GM21390 (cell line): Measurements from ENCODE around the gene SEH1L.
"Not testable (repeated sequence)": the region's sequence is repeated elsewhere in the genome, so short reads cannot be mapped to it uniquely, and the experiment has no call there.

Experiments used
- ATAC-seq: cut with Tn5 transposase; IDR thresholded peaks from one replicate; pipeline ENCODE4 v1.9.1; 2021; ENCODE audit not compliant: unreplicated experiment

Gene SEH1L

DNA sequence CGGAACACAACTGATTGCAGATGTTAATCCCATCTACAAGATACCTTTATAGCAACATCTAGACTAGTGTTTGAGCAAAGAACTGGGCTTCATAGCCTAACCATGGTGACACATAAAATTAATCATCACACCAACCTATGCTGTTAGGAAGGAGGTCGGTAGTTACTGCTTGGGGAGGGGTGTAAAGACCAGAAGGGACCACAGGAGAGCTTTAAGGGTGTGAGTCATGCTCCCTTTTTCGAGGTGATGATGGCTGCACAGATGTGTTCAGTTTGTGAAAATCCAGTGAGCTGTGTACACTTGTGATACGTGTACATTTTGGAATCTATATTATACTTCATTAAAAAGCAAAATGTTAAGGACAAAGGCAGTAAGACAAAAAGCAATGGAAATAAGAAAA, 4.6 kb upstream of the SEH1L start:
- no peak for ATAC-seq

DNA sequence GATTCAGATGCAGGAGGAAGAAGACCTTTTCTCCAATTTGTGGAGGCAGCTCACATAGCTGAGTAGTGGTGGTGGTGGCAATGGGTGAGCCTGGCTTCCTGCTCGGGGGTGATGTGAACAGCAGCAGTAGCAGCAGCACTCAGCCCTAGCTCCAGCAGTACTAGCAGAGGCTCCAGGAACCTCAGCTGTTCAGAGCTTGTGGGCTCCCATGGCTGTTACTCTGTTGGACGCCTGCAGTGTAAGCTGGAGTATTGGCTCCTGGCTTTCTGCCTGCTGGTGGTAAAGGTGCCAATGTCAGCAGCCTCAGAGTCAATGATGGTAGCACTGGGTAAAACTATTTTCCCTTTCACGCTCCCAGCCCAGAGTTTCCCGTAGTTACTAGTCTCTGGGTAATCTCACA, 3.1 kb upstream of the SEH1L start:
- ATAC-seq = no peak

DNA sequence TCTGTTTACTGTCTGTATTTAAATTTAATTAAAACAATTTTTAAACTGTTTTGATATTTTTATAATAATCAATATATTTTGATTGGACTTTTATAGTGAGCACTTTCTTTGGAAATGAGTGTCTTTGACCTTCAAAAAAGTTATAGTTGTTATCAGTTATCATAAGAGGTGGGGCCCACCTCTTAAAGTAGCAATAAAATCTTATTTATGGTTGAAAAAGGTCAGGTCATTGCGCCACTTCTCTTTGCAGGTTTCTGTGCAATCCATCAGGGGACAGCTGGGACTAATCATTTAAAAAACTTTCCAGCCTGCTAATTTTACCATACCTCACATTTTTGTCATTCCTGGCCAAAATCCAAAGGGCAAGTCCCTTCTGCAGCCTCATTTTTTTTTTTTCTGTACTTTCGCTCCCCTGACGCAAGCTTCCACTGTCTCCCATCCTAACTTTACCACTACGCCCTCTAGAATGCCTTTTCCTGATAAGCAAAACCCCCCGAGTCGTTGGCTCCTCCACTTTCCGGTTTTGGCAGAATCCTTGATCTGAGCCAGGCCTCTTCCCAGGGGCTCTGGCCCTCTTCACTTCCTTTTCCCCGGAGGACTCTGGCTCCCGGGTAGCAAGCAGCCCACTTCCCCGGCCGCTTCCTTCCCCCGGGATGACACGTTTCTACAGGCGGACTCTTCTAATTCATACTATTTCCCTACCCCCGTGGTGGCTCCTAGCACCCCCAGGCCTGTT, 1.1 kb upstream of the SEH1L start:
- ATAC-seq = no peak

DNA sequence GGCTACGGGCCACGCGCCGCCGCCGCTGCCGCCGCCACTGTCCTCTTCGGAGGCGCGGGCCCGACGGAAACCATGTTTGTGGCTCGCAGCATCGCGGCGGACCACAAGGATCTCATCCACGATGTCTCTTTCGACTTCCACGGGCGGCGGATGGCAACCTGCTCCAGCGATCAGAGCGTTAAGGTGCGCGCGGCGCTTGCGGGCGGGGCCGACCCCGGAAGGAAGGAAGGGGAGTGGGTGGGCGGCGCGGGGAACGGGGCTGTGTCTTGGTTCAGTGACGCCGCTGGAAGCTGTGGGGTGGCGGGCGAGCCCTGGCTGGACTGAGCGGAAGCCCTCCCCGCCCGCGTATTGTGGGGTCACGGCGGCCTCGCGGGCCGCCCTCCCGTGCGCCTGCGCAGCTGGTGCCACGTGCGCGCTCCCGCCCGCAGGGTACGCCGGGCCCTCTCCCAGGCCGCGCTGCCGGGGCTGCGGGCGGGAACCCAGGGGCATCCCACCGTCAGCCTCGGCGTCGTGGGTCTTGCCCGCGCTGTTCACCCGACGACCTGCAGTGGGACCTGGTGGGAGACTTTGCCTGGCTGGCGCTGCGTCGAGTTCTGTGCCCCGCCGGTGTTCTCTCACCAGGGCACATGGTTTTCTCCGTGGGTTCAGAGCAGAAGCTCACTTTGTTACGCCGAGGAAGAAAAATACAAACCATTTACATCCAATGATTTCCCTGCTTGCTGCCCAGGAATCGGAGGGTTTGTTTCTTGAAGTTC, 416 bp downstream of the SEH1L start:
- ATAC-seq = peak; percentile 72

DNA sequence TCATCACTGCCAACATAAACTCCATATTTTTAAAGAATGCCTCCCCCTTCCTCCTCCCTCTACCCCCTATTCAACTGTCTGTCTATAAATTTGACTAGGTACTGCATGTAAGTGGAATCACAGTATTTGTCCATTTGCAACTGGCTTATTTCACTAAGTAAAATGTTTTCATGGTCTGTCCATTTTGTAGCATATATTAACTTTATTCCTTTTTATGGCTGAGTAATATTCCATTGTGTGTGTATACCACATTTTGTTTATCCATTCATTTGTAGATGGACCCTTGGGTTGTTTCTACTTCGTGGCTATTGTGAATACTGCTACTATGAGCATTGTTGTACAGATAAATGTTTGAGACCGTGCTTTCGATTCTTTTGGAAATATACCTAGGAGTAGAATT, 10.7 kb downstream of the SEH1L start:
- ATAC-seq = no peak

DNA sequence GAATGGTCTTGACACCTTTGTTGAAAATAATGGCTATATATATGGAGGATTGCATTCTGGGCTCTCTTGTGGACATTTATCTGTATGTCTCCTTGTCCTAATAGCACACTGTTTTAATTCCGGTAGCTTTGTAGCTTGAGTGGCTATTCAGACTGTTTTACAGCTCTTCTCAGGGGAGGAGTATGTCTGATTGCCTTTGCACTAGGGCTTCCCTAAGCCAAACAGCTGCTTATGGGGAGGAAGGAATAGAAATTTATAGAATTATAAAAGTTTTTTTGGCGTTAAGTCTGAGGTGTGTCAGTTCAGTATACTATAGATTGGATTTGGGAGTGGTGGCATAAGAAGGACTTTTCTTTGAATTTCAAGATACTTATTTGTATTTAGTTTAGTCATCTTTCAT, 12.6 kb downstream of the SEH1L start:
- ATAC-seq = no peak

DNA sequence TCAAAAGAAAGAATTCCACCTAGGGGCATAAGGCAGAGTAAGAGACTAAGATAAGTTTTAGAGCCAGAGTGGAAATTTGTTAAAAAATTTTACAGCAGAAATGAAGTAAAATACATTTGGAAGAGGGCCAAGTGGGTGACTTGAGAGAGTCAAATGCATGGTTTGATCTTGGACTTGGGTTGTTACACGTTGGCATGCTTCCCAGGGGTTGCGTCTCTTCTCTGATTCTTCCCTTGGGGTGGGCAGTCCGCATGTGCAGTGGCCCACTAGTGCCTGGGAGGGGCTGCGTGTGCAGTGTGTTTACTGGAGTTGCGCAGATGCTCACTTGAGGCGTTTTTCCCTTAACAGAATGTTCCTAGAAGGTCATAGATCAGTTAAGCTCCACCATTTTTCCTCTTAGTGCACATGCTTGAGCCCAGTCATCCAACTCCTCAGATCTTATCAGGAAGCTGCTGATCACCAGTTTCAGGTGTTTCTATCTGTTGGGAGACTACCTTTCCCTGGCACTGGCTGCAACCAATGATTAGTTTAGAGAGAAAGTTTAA, 13.1 kb downstream of the SEH1L start:
- no peak for ATAC-seq

DNA sequence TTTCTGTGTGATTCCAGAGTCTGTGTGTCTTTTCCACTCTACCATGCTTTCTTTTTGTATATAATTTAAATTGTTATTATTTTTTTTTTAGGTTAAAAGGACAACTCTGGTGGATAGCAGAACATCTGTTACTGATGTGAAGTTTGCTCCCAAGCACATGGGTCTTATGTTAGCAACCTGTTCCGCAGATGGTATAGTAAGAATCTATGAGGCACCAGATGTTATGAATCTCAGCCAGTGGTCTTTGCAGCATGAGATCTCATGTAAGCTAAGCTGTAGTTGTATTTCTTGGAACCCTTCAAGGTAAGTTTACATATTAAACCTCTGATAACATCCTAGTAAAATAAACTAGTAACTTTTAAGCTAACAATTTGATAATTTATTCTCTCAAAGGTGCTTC, 15.3 kb downstream of the SEH1L start:
- ATAC-seq = no peak

DNA sequence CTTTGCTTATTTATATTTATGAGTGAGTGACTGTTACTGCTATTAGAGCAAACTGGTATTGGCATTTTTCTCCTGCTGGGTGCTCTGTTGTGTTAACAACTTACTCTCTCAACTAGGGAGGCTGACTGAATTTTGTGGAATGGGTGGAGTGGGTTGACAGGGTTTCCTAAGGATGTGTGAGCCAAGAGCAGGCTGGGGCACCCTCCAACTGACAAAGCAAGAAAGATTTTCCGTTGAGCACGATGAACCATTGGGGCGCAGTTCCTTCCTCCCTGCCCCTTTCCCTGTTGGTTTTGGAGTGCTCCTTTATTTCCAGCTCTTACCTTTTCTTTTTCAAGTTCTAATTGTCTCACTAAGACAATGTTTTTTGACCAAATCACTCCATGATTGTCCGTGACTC, 20.3 kb downstream of the SEH1L start:
- ATAC-seq = no peak

DNA sequence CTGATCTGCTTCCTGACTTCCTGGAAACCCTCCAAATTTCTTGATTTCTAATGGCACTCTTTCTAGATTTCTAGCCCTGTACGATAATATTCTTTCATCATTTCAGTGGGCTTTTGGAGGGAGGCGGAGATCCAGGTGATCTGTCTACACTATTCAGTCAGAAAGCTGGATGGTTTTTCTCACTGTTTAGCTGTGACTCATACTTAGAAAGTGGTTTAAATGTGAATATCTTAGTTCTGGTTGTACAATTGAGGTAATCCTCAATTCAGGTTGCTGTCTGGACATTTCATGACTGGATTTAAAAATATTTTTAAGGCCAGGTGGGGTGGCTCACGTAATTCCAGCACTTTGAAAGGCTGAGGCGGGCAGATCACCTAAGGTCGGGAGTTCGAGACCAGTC, 20.8 kb downstream of the SEH1L start:
- no peak for ATAC-seq

DNA sequence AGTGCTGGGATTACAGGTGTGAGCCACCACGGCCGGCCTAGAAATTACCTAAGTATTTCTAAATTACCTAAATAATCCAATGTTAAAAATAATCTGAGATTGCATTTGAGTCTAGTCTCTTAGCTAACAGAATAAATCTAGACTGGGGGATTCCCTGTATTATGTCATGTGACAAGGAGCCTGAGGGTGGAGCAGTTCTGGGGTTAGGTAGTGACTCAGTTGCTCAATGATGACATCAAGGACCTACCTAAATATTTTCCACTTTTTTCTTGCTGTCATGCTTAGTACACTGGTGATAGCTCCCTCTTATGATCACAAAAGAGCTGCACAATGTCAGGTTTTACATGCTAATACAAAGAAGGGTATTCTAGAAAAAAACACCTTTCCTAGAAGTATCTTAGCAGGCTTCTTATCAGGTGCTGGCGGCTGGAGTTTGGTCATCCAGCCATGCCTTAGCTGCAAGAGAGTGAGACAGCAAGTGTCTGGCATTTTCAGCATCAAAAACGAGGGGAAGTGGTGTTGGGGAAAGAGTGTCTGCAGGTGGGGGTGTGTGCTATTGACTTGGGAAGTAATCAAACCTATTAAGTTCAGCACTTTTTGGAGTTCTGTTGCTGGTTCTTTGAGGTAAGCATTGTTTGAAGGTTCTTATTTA, 25.9 kb downstream of the SEH1L start:
- ATAC-seq = no peak

DNA sequence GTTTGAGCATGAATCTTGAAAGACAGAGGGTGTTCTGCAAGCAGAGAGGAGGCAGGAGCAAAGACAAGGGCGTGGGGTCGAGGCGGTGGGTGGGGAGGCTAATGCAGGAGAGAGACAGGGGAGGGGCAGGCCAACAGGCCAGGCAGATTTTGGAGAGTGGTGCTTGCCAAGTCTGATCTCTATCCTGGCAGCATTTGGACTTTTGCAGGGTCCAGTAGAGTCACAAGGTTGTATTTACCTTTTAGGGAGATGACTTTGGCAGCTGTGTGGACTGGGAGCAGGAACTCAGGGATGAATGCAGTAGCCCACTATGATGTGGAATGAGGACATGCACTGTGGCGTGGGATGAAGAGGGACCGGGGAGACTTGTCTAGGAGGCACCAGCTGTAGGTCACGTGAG, 27.7 kb downstream of the SEH1L start:
- ATAC-seq = no peak

DNA sequence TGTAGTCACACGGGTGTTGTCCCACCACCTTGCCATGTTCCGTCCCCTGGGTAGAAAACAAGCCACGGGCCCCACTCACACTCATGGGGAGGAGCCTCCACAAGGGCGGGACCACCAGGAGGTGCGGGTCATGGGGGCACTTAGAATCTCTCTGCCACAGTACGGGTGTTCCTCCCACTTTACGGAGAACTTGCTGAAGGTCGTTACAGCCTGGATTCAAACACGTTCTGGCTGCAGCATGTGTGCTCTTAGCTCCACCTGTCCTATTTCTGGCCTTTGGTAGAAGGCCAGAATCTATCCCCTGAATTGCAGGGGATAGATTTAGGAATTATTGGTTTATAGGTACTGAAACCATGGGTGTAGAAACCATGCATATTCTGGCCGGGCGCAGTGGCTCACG, 28.5 kb downstream of the SEH1L start:
- no peak for ATAC-seq

DNA sequence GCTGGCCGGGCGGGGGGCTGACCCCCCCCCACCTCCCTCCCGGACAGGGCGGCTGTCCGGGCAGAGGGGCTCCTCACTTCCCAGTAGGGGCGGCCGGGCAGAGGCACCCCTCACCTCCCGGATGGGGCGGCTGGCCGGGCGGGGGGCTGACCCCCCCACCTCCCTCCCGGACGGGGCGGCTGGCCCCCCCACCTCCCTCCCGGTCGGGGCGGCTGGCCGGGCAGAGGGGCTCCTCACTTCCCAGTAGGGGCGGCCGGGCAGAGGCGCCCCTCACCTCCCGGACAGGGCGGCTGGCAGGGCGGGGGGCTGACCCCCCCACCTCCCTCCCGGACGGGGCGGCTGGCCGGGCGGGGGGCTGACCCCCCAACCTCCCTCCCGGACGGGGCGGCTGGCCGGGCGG, 32.3 kb downstream of the SEH1L start:
- ATAC-seq = not testable (repeated sequence)

DNA sequence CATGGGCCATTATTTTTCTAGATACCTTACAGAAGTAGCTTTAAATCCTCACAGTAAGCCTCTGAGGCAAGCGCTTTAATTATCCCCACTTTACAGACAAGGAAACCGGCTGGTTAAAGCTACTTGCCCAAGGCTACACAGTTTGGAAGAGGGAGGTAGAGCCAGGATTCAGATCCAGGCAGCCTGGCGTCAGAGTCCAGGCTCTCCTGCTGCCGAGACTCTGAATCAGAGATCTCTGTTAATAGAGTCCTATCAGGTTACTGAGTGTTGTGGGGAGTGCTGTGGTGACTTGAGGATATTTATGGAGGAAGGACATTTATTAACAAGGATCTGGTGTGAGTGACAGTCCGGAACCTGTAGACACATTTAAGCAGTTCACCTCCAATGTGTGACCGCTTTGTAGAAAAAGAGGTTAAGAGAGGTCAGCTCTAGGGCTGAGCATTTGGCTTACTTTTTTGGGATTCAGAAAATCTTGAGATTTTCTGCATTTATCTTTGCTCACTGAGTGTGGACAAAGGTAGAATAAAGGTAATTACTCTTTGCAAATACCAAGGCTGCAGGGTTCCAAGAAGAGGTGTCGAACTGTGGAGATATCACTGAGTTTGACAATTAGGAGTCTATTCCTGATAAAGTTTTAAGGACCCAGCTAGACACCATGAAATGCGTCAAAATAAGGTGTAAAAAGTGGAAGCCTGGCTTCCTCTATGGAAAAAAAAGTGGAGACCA, 41.7 kb downstream of the SEH1L start:
- ATAC-seq = no peak

DNA sequence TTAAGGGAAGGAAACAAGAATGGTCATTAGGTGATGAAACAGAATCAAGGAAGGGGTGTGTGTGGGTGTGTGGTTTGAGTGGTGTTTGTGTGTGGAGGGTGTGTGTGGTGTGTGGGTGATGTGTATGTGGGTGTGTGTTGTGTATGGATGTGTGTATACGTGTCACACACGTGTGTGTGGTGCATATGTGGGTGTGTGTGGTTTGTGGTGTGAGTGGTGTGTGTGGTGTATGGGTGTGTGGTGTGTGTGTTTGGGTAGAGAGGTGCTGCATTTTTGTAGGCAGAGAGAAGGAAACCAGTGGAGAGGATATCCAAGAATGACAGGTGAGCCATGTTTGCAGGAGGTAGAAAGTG, 42.3 kb downstream of the SEH1L start:
- no peak for ATAC-seq

DNA sequence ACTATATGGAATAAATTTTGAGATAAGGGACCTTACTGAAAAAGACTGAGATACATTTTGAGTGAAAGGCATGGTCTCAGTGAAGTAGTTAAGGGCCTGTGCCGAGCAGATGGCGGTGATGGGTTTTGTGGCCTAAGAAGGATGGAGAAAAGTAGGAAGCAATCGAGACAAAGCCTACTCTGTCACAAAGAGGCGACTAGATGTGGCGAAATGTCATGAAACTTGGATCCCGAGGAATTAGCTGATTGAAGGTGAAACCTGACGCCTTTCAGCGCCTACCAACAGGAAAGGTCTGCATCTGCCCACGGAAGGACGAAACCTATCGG, 42.8 kb downstream of the SEH1L start:
- no peak for ATAC-seq

DNA sequence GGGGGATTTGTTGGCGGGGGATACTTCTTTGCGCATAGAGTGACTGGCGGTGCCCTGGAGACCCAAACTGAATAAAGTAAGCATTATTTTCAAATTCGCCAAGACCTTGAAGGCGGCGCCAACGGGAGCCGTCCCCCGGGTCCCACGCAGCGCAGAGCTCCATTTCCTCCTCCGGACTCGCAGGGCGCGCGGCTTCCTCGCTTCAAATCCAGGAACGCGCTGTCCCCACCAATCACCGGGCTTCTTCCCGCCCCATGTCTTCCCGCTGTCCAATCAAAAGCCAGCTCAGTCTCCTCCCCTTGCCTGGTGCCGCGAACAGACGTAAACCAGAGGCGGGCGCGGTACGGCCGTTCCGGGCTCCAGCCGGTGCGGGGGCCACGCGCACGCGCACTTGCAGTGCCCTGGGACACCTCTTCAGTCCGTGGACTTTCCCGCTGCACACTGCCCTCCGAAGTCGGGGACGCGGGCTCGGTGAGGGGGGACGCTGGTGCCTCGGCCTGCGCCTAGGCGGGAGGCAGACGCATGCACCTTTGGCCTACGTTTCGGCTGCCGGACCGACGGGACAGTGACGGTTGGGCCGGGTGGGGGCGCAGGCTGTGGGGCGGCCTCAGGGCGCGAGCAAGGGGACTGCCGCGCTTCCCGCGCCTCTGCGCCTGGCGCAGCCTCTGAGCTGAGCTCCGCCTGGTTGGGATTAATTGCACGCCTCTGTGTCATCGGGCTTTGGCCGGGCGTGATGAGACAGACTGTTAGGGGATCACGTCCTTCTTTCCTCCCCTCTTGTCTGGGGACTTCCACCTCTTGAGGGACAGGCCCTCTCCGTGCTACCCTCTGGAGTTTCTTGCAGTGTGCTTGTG, 43.4 kb downstream of the SEH1L start, which contains the start of gene CEP192:
CEP192 (plus strand) TSS at position 396 of the 854 bp plus-strand sequence. CDS start 8,063 bp downstream, outside the sequence.
- peak; percentile 81 for ATAC-seq

DNA sequence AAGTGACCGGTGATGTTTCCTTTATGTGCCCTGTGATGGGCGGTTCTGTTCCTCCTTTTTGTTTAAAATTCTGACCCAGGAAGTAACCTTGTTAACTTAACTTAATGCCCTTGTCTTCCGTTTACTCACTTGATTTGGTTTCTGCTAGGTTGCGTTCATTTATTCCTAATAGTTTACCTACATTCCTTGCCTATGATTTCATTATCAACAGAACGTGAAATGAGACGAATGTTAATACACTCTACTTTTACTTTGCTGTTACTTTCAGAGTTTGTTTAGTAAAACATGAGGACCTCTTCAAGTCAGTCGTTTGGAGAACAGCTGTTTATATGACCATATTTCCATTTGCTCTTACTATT, 44.0 kb downstream of the SEH1L start:
- ATAC-seq = no peak

DNA sequence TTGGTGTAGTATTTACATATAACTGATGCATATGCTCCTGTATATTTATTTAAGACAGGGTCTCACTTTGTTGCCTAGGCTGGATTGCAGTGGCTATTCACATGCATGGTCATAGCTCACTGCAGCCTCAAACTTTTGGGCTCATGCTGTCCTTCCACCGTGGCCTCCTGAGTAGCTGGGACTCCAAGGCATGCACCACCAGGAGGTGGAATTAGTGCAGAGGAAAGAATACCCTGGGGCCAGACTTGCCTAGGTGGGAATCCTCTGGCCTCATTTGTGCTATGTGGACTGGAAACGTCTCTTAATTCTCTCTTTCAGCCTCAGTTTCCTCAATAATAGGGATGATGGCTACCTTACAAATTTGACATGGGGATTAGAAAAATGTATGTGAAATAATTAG, 45.6 kb downstream of the SEH1L start:
- ATAC-seq = no peak

DNA sequence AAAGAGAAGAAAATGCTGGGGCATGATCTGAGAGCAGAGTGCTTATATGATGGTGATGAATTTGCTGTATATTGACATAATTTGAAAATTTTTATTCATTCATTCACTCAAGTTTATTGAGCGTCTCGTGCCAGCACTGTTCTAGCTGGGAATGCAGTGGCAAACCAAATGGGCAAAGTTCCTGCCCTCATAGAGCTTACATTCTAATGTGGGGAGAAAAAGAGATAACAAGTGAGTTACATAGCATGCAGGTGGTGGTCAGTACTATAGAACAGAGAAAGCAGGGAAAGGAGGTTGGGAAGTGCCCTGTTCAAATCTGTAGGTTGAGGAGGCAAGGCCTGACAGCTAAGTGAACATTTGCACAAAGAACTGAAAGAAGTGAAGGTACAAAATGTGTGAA, 47.6 kb downstream of the SEH1L start:
- no peak for ATAC-seq
